ENCODE data around the gene FMNL2. TPM values are rescaled to one million over a fixed set of nuclear protein-coding genes. Genes with fewer than 3 reads are reported as not detected.

The FMNL2 gene
- total RNA-seq, 1 donor: 24.2 TPM

DNA sequence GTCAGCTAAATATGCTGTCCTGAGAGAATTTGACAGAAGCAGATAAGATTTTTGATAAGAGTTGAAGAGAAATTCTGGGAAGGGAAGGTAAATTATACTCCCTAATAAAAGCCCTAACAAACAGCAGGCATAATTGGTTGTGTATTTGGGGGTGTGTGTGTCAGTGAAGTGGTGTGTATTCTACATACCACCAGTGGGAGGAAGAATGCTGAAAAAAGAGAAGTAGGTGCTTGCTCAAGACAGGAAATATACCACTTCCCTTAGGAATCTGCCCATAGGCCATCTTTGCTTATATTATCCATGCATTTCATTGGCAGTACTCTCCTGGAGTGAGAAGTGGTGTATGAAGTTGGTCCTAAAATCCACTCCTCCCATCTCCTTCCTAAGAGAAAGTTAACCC is 76.2 kb downstream of the FMNL2 start:
- H3K27ac ChIP-seq (ENCODE audit: low read depth, low read length): peak overlapping the region; percentile 44
- TF ChIP-seq, protein P1, sequence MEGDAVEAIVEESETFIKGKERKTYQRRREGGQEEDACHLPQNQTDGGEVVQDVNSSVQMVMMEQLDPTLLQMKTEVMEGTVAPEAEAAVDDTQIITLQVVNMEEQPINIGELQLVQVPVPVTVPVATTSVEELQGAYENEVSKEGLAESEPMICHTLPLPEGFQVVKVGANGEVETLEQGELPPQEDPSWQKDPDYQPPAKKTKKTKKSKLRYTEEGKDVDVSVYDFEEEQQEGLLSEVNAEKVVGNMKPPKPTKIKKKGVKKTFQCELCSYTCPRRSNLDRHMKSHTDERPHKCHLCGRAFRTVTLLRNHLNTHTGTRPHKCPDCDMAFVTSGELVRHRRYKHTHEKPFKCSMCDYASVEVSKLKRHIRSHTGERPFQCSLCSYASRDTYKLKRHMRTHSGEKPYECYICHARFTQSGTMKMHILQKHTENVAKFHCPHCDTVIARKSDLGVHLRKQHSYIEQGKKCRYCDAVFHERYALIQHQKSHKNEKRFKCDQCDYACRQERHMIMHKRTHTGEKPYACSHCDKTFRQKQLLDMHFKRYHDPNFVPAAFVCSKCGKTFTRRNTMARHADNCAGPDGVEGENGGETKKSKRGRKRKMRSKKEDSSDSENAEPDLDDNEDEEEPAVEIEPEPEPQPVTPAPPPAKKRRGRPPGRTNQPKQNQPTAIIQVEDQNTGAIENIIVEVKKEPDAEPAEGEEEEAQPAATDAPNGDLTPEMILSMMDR (IDR thresholded peaks at IDR 0.05; ENCODE audit: extremely low read depth, low read depth, low read length): no peak
- H3K79me2 ChIP-seq (ENCODE audit: insufficient read depth, low read length): peaks cover 79% of the 10 kb centered on the region

GRCh38 chr2:152413228-152414030 is 78.5 kb downstream of the FMNL2 start:
- Histone ChIP-seq H3K4me1 (ENCODE audit: insufficient read depth, low read length) (peaks cover 23% of the 10 kb centered on the region), H4K20me1 (ENCODE audit: insufficient read depth, low read length) (peaks cover 2% of the 10 kb centered on the region), H3K4me3 (ENCODE audit: insufficient read depth, low read length) (no peak overlapping the region), H3K27me3 (ENCODE audit: insufficient read depth, low read length) (no peaks in the 10 kb centered on the region), H3K4me2 (ENCODE audit: insufficient read depth, low read length) (no peak overlapping the region), H3K27ac (ENCODE audit: low read depth, low read length) (no peak overlapping the region), H3K9me3 (ENCODE audit: low read depth, low read length) (no peaks in the 10 kb centered on the region), H2AFZ (ENCODE audit: low read length) (no peak overlapping the region), H3K36me3 (ENCODE audit: insufficient read depth, low read length) (no peaks in the 10 kb centered on the region), H3K79me2 (ENCODE audit: insufficient read depth, low read length) (peaks cover 69% of the 10 kb centered on the region)
- DNase-seq (ENCODE audit: insufficient read length, low spot score, missing footprints): no peak
- TF ChIP-seq, protein P1 (IDR thresholded peaks at IDR 0.05; ENCODE audit: extremely low read depth, low read depth, low read length): no peak

More for the DNA sequence above, 76.2 kb downstream of the FMNL2 start:
- no peaks in the 10 kb centered on the region for H3K36me3 ChIP-seq (ENCODE audit: insufficient read depth, low read length)
- no peak for DNase-seq (ENCODE audit: insufficient read length, low spot score, missing footprints)
- H3K4me3 ChIP-seq (ENCODE audit: insufficient read depth, low read length): no peak overlapping the region
- H4K20me1 ChIP-seq (ENCODE audit: insufficient read depth, low read length): peaks cover 2% of the 10 kb centered on the region
- H3K4me1 ChIP-seq (ENCODE audit: insufficient read depth, low read length): peaks cover 28% of the 10 kb centered on the region
- H3K9me3 ChIP-seq (ENCODE audit: low read depth, low read length): no peaks in the 10 kb centered on the region
- no peak overlapping the region for H3K4me2 ChIP-seq (ENCODE audit: insufficient read depth, low read length)
- H3K27me3 ChIP-seq (ENCODE audit: insufficient read depth, low read length): no peaks in the 10 kb centered on the region
- H2AFZ ChIP-seq (ENCODE audit: low read length): no peak overlapping the region

GRCh38 chr2:152415231-152415642 is 80.3 kb downstream of the FMNL2 start:
- no peaks in the 10 kb centered on the region for H3K36me3 ChIP-seq (ENCODE audit: insufficient read depth, low read length)
- TF ChIP-seq, protein P1 (IDR thresholded peaks at IDR 0.05; ENCODE audit: extremely low read depth, low read depth, low read length): no peak
- no peak overlapping the region for H3K27ac ChIP-seq (ENCODE audit: low read depth, low read length)
- H3K9me3 ChIP-seq (ENCODE audit: low read depth, low read length): no peaks in the 10 kb centered on the region
- H3K79me2 ChIP-seq (ENCODE audit: insufficient read depth, low read length): peaks cover 60% of the 10 kb centered on the region
- DNase-seq (ENCODE audit: insufficient read length, low spot score, missing footprints): no peak
- H3K4me3 ChIP-seq (ENCODE audit: insufficient read depth, low read length): no peak overlapping the region
- no peak overlapping the region for H3K4me2 ChIP-seq (ENCODE audit: insufficient read depth, low read length)
- H3K4me1 ChIP-seq (ENCODE audit: insufficient read depth, low read length): peaks cover 27% of the 10 kb centered on the region
- peaks cover 2% of the 10 kb centered on the region for H4K20me1 ChIP-seq (ENCODE audit: insufficient read depth, low read length)
- no peak overlapping the region for H2AFZ ChIP-seq (ENCODE audit: low read length)
- H3K27me3 ChIP-seq (ENCODE audit: insufficient read depth, low read length): no peaks in the 10 kb centered on the region

- Histone ChIP-seq H3K27me3 (ENCODE audit: insufficient read depth, low read length) (no peaks in the 10 kb centered on the region), H3K36me3 (ENCODE audit: insufficient read depth, low read length) (no peaks in the 10 kb centered on the region), H2AFZ (ENCODE audit: low read length) (no peak overlapping the region), H3K27ac (ENCODE audit: low read depth, low read length) (no peak overlapping the region), H3K4me1 (ENCODE audit: insufficient read depth, low read length) (peaks cover 27% of the 10 kb centered on the region), H4K20me1 (ENCODE audit: insufficient read depth, low read length) (peaks cover 2% of the 10 kb centered on the region), H3K9me3 (ENCODE audit: low read depth, low read length) (no peaks in the 10 kb centered on the region), H3K79me2 (ENCODE audit: insufficient read depth, low read length) (peaks cover 59% of the 10 kb centered on the region), H3K4me2 (ENCODE audit: insufficient read depth, low read length) (no peak overlapping the region), H3K4me3 (ENCODE audit: insufficient read depth, low read length) (no peak overlapping the region)
- TF ChIP-seq, protein P1 (IDR thresholded peaks at IDR 0.05; ENCODE audit: extremely low read depth, low read depth, low read length): no peak
- no peak for DNase-seq (ENCODE audit: insufficient read length, low spot score, missing footprints)
These were observed 80.8 kb downstream of the FMNL2 start for GRCh38 chr2:152415796-152416195.

Data from osteoblast (primary cell).